HG03139 (cell line): ENCODE data around the gene NAV2.

Experiments
- ATAC-seq: cut with Tn5 transposase; IDR thresholded peaks from one replicate; pipeline ENCODE4 v1.9.1; 2021; ENCODE audit not compliant: unreplicated experiment

NAV2 gene

GRCh38 chr11:20031155-20032001, 318.7 kb downstream of the NAV2 start:
- ATAC-seq: no peak

GRCh38 chr11:20032127-20032526, 319.5 kb downstream of the NAV2 start:
- ATAC-seq: no peak

- ATAC-seq: no peak
These were observed 320.1 kb downstream of the NAV2 start for GRCh38 chr11:20032577-20033260.

- ATAC-seq: no peak
These were observed 321.2 kb downstream of the NAV2 start for GRCh38 chr11:20033806-20034205.

GRCh38 chr11:20034941-20035340, 322.3 kb downstream of the NAV2 start:
- ATAC-seq: no peak

- ATAC-seq: no peak
These were observed 322.7 kb downstream of the NAV2 start for GRCh38 chr11:20035375-20035700.

- ATAC-seq: no peak
These were observed 323.3 kb downstream of the NAV2 start for GRCh38 chr11:20035701-20036601.

GRCh38 chr11:20036626-20037335, 324.1 kb downstream of the NAV2 start:
- no peak for ATAC-seq

GRCh38 chr11:20037396-20038153, 324.9 kb downstream of the NAV2 start:
- no peak for ATAC-seq

GRCh38 chr11:20038412-20038811, 325.8 kb downstream of the NAV2 start:
- ATAC-seq: no peak

- ATAC-seq: no peak
These were observed 326.3 kb downstream of the NAV2 start for GRCh38 chr11:20038972-20039371.

- ATAC-seq: no peak
These were observed 328.9 kb downstream of the NAV2 start for GRCh38 chr11:20041499-20041898.

GRCh38 chr11:20042045-20042639, 329.5 kb downstream of the NAV2 start:
- no peak for ATAC-seq

- ATAC-seq: no peak
These were observed 330.2 kb downstream of the NAV2 start for GRCh38 chr11:20042811-20043341.

- ATAC-seq: no peak
These were observed 331.4 kb downstream of the NAV2 start for GRCh38 chr11:20043992-20044391.

GRCh38 chr11:20045098-20045688, 332.6 kb downstream of the NAV2 start:
- no peak for ATAC-seq

- no peak for ATAC-seq
These were observed 333.8 kb downstream of the NAV2 start for GRCh38 chr11:20046416-20046815.

GRCh38 chr11:20047006-20047768, 334.6 kb downstream of the NAV2 start:
- no peak for ATAC-seq
